C4-2B (cell line): ENCODE results near the gene TBC1D22A.

Experiments used
- H3K27ac ChIP-seq: fragments of 450-650 bp; 2 replicates; pipeline ENCODE4 v1.5.1; 2017
- CTCF ChIP-seq: fragments of 450-650 bp; conservative IDR thresholded peaks from 2 replicates; pipeline ENCODE4 v1.5.1; 2017; ENCODE audit warnings: mild to moderate bottlenecking
- ZFX ChIP-seq: fragments of 450-650 bp; IDR thresholded peaks from 2 replicates; pipeline ENCODE4 v1.6.1; 2017

The TBC1D22A gene

GRCh38 chr22:47151064-47151463 lies 388.6 kb downstream of the TBC1D22A start:
- TF ChIP-seq CTCF (no peak), ZFX (no peak)
- H3K27ac ChIP-seq = no peak overlapping the region

DNA sequence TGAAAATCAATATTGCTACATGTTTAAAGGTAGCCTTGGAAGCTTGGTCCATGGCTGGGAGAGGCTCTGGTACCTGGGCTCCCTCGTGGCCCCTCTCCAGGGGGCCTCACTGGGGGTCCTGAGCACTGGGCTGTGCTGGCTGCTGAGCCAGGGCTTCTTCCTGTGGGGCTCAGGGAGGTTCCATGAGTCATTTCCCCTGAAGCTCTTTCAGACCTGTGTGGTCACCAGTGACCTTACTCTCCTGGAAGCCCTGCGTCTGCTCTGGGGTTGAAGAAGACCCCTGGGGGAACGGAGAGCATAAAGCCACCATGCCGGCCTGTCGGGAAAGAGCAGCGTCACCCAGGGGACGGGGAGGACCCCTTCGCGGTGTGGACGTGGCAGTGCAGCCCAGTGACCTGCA lies 389.0 kb downstream of the TBC1D22A start:
- no peak overlapping the region for H3K27ac ChIP-seq
- no peak for TF ChIP-seq CTCF
- TF ChIP-seq ZFX = no peak

DNA sequence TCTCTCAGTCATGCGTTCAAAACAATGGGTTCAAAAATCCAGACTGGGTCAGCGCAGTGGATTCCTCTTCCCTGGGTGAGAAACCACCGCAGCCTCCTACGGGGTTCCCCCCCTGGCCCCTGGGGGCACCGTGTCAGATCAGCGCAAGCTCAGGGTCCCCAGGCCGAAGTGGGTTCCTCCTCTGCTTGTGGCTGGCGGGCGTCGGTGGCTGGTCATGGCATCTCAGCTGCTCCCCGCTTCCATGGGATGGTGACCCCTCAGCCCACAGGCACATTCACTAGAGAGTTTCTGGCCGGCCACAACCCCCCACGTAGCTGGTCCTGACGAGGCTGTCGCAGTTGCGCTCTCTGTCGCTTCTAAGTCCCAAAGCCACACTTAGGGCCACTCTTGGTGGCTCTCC lies 389.8 kb downstream of the TBC1D22A start:
- no peak overlapping the region for H3K27ac ChIP-seq
- TF ChIP-seq ZFX (no peak), CTCF (no peak)

DNA sequence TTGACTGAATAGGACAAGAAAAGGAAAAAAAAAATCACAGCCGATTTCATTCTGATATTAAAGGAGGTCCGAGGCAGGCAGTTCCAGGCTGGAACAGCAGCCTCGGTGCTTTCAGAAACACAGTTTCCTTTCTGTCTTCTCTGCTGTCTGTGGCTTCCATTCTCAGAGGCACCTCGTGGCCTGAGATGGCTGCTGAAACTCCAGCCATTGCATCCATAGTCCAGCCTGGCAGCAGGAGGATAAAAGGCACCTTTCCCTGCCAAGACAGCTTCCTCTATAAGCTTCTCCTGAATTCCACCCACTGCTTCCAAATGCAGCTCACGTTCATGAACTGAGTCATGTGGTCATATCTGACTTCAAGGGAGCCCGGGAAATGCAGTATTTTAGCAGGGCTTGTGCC lies 390.5 kb downstream of the TBC1D22A start:
- no peak for TF ChIP-seq CTCF
- no peak for TF ChIP-seq ZFX
- no peak overlapping the region for H3K27ac ChIP-seq

DNA sequence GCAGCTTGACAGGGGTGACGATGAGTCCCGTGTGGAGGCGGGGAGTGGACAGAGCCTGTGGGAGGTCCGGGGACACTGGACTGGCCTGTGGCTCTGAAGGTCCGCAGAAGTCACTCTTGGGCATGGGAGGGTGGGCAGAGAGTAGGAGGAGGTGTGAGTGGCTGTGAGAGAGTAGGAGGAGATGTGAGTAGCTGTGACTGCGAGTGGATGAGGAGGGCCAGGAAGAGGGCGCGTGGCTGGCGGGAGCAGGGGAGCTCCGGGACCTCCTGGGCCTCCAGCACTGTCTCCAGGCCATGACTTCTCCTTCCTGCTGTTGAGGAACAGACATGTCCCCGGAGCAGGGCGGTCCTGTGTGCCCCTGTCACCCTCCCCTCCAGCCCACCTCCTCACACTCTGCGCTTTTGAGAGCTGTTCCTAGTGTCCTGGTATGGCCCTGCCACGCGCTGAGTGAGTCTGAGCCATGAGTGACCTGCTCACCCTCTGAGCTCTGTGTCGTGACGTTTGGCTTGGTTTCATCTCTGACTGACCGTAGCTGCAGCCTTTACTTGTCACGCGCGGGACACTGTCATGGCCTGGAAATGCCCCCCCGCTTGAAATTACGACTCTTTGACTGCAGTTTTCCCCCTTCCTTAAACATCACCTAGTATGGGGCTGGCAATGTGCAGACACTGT lies 391.5 kb downstream of the TBC1D22A start:
- H3K27ac ChIP-seq = peak overlapping the region; percentile 0; the same call in 1 of the 2 replicates

DNA sequence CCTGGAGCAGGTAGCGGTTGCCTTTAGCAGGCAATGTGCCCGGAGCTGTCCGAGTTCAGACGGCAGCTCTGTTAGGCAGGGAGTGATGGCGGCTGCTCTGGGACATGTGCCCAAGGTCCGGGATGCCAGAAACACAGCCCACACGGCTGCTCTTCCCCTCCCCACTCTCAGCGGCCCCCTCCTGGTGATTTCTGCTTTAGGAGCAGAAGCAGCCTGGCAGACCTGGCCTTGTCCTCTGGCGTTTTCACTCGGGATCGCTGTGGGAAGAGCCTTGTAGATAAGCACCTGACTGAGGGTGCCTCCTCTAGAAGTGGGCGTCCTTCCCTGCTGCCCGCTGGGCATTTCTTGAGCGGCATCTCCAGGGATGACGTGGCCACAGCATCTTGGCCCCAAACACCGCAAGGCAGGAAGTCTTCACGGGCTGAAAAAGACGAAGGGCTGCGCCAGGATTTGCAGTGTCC lies 392.2 kb downstream of the TBC1D22A start:
- peak overlapping the region; percentile 0; the same call in 1 of the 2 replicates for H3K27ac ChIP-seq
- TF ChIP-seq CTCF (no peak), ZFX (no peak)

More for the DNA sequence above, 391.5 kb downstream of the TBC1D22A start:
- TF ChIP-seq ZFX = no peak
- TF ChIP-seq CTCF = no peak

- no peak overlapping the region for H3K27ac ChIP-seq
- TF ChIP-seq CTCF = no peak
- no peak for TF ChIP-seq ZFX
Measured at GRCh38 chr22:47155131-47155885, 392.9 kb downstream of the TBC1D22A start.
